ENCODE data around the gene VTI1A. TPM values are rescaled to one million over a fixed set of nuclear protein-coding genes. Genes with fewer than 3 reads are reported as not detected.

The VTI1A gene
- total and polyA plus RNA-seq, 9 of the 15 experiments (the other 6 are each of a cell fraction or from before 2014, with no cell fraction given) = 9.3 to 21.4 (median 16.0) TPM

GRCh38 chr10:112607506-112607905 is 160.5 kb downstream of the VTI1A start (continued):
- TF ChIP-seq, protein P1, sequence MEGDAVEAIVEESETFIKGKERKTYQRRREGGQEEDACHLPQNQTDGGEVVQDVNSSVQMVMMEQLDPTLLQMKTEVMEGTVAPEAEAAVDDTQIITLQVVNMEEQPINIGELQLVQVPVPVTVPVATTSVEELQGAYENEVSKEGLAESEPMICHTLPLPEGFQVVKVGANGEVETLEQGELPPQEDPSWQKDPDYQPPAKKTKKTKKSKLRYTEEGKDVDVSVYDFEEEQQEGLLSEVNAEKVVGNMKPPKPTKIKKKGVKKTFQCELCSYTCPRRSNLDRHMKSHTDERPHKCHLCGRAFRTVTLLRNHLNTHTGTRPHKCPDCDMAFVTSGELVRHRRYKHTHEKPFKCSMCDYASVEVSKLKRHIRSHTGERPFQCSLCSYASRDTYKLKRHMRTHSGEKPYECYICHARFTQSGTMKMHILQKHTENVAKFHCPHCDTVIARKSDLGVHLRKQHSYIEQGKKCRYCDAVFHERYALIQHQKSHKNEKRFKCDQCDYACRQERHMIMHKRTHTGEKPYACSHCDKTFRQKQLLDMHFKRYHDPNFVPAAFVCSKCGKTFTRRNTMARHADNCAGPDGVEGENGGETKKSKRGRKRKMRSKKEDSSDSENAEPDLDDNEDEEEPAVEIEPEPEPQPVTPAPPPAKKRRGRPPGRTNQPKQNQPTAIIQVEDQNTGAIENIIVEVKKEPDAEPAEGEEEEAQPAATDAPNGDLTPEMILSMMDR (IDR thresholded peaks at IDR 0.05 in 2 of 3, conservative IDR thresholded peaks at IDR 0.05 in 1 of 3; ENCODE audit: insufficient read depth in 2 of 3, low read depth in 1 of 3, low read length in 3 of 3) = no peak
- TF ChIP-seq GTF2E2 (tag; IDR thresholded peaks at IDR 0.05) (no peak), IFI16 (CRISPR knock-in tag; IDR thresholded peaks at IDR 0.05) (no peak), ILK (tag; IDR thresholded peaks at IDR 0.05; ENCODE audit: borderline replicate concordance, low read depth) (no peak), SMAD3 (CRISPR knock-in tag; conservative IDR thresholded peaks at IDR 0.05) (no peak), HDAC8 (tag; IDR thresholded peaks at IDR 0.05) (no peak), HDAC6 (IDR thresholded peaks at IDR 0.05; ENCODE audit: low read depth, low read length) (no peak), ATF3 (IDR thresholded peaks at IDR 0.05) (no peak), ATF3 (CRISPR knock-in tag; conservative IDR thresholded peaks at IDR 0.05) (no peak), RBFOX2 (IDR thresholded peaks at IDR 0.05; ENCODE audit: low read depth, low read length) (no peak)
- TF ChIP-seq, protein P2, sequence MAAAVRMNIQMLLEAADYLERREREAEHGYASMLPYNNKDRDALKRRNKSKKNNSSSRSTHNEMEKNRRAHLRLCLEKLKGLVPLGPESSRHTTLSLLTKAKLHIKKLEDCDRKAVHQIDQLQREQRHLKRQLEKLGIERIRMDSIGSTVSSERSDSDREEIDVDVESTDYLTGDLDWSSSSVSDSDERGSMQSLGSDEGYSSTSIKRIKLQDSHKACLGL (CRISPR knock-in tag; IDR thresholded peaks at IDR 0.05; ENCODE audit: borderline replicate concordance, poor library complexity, severe bottlenecking) = no peak
- TF ChIP-seq, protein P3, sequence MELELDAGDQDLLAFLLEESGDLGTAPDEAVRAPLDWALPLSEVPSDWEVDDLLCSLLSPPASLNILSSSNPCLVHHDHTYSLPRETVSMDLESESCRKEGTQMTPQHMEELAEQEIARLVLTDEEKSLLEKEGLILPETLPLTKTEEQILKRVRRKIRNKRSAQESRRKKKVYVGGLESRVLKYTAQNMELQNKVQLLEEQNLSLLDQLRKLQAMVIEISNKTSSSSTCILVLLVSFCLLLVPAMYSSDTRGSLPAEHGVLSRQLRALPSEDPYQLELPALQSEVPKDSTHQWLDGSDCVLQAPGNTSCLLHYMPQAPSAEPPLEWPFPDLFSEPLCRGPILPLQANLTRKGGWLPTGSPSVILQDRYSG (tag; conservative IDR thresholded peaks at IDR 0.05; ENCODE audit: low read depth) = no peak

Data from K562 (cell line).